Esophagus muscularis mucosa (tissue), 4 donors: ENCODE results near the gene CLDN6. TPM values are rescaled to one million over a fixed set of nuclear protein-coding genes. Genes with fewer than 3 reads are reported as not detected.
A peak's percentile ranks its signal among the peaks of the same experiment; 100 is the strongest.

ENCODE experiments used
- DNase-seq: peaks from one replicate; pipeline ENCODE4 v3.0.0-alpha.2; 2017; ENCODE audit errors: extremely low spot score
- H3K27ac ChIP-seq, 4 donors: fragments of 200-600 bp; sonication (generic); replicated peaks in 1 of 4; 1 replicate in 3 of 4; 2 replicates in 1 of 4; pipeline ENCODE4 v1.5.1; 2016 to 2019; ENCODE audit warnings: mild to moderate bottlenecking in 1 of 4
- H3K27me3 ChIP-seq, 4 donors: fragments of 200-600 bp; sonication (generic); one replicate each; pipeline versions ENCODE4 v1.5.1 to v1.6.0; 2016 to 2019
- H3K36me3 ChIP-seq, 4 donors: fragments of 200-600 bp; sonication (generic); one replicate each; pipeline ENCODE4 v1.5.1; 2016 to 2019
- H3K4me1 ChIP-seq, 4 donors: fragments of 200-600 bp; sonication (generic); one replicate each; pipeline ENCODE4 v1.5.1; 2016 to 2019
- H3K4me3 ChIP-seq, 4 donors: fragments of 200-600 bp; sonication (generic); 1 replicate in 2 of 4; 2 replicates in 2 of 4; pipeline ENCODE4 v1.5.1; 2016 to 2019; ENCODE audit warnings: mild to moderate bottlenecking in 4 of 4, moderate library complexity in 1 of 4
- H3K9me3 ChIP-seq, 4 donors: fragments of 200-600 bp; sonication (generic); 1 replicate in 3 of 4; 2 replicates in 1 of 4; pipeline ENCODE4 v1.5.1; 2016 to 2019
- CTCF ChIP-seq, 3 experiments: fragments of 200-600 bp in 2 of 3; fragments of 450-650 bp in 1 of 3; sonication (generic) in 2 of 3; IDR thresholded peaks; one replicate each; pipeline ENCODE4 v1.5.1; 2017 to 2019; ENCODE audit warnings: antibody characterized with exemption in 3 of 3, mild to moderate bottlenecking in 2 of 3, moderate library complexity in 1 of 3
- EP300 ChIP-seq: sonication (generic); formaldehyde crosslinking; IDR thresholded peaks from one replicate; pipeline ENCODE4 v1.6.1; 2017; ENCODE audit warnings: antibody characterized with exemption
- POLR2A ChIP-seq: fragments of 450-650 bp; IDR thresholded peaks from one replicate; pipeline ENCODE4 v1.6.1; 2017; ENCODE audit warnings: antibody characterized with exemption, moderate library complexity, mild to moderate bottlenecking, low read depth
- POLR2AphosphoS5 ChIP-seq, 2 donors: sonication (generic); formaldehyde crosslinking; IDR thresholded peaks; one replicate each; pipeline ENCODE4 v1.6.1; 2017; ENCODE audit warnings: antibody characterized with exemption in 2 of 2
- WGBS: methylation state at CpG from one replicate; pipeline ENCODE4 v1.1.5; 2018; 5-methylcytosine and 5-hydroxymethylcytosine counted together
- intact Hi-C: fragments of 100-400 bp; cut with DNase I; formaldehyde crosslinking; loops from one replicate; pipeline ENCODE4 v1.15.1; 2023
- small RNA-seq, 3 donors: library from RNA; depleted of rRNA; stranded (forward); fragments of <200 nt; gene quantifications; one replicate each; pipeline ENCODE3, GENCODE V24; 2016
- total RNA-seq, 4 donors: library from RNA; depleted of rRNA; stranded (reverse); fragments of >200 nt; gene quantifications; one replicate each; pipeline versions ENCODE4 v1.1.0 to v1.2.1, GENCODE V29; 2016

CLDN6 gene
- total RNA-seq, 4 donors from 2014 or later, result not detected

GRCh38 chr16:2967211-2967631, 50.8 kb downstream of the CLDN6 start:
- no peak for DNase-seq
- Histone ChIP-seq H3K9me3 (no peaks in the 10 kb centered on the region), H3K27ac (no peak overlapping the region), H3K36me3 (no peaks in the 10 kb centered on the region), H3K4me1 (peaks cover 55 to 78% (median 75%) of the 10 kb centered on the region in 4 donors), H3K4me3 (peak overlapping the region; percentile 22 to 49 (median 30)), H3K27me3 (peaks cover 26 to 67% (median 61%) of the 10 kb centered on the region in 4 donors)
- WGBS, result no CpG with 5 or more reads among the region's 51 CpGs
- TF ChIP-seq POLR2AphosphoS5 (IDR thresholded peaks at IDR 0.05) (no peak), CTCF (IDR thresholded peaks at IDR 0.05) (no peak), EP300 (no peak), POLR2A (no peak)
- intact Hi-C loops, result no loop called here

- H3K4me1 ChIP-seq, result peaks cover 55 to 81% (median 75%) of the 10 kb centered on the region in 4 donors
- no peak for TF ChIP-seq POLR2A
- peak in 1 of 3 experiments; percentile 18 for TF ChIP-seq CTCF (IDR thresholded peaks at IDR 0.05)
- TF ChIP-seq EP300, result no peak
- peaks cover 30 to 71% (median 65%) of the 10 kb centered on the region in 4 donors for H3K27me3 ChIP-seq
- no peaks in the 10 kb centered on the region for H3K36me3 ChIP-seq
- H3K4me3 ChIP-seq, result peak overlapping the region; percentile 22 to 49 (median 30)
- H3K9me3 ChIP-seq, result no peaks in the 10 kb centered on the region
- intact Hi-C loops, result no loop called here
- DNase-seq, result no peak
- WGBS, result 16% methylated on average over 30 of the region's 46 CpGs
- no peak overlapping the region for H3K27ac ChIP-seq
Measured at GRCh38 chr16:2966808-2967191, 51.2 kb downstream of the CLDN6 start.

- intact Hi-C loops, result no loop called here
- Histone ChIP-seq H3K4me1 (peaks cover 55 to 81% (median 75%) of the 10 kb centered on the region in 4 donors), H3K4me3 (peak overlapping the region; percentile 22 to 49 (median 30)), H3K27me3 (peaks cover 34 to 77% (median 69%) of the 10 kb centered on the region in 4 donors), H3K36me3 (no peaks in the 10 kb centered on the region), H3K9me3 (no peaks in the 10 kb centered on the region), H3K27ac (no peak overlapping the region)
- 36% methylated on average over 24 of the region's 39 CpGs for WGBS
- TF ChIP-seq EP300, result no peak
- no peak for TF ChIP-seq POLR2A
- TF ChIP-seq POLR2AphosphoS5 (IDR thresholded peaks at IDR 0.05), result no peak
- TF ChIP-seq CTCF (IDR thresholded peaks at IDR 0.05), result no peak
- DNase-seq, result no peak
Measured at GRCh38 chr16:2966043-2966807, 51.8 kb downstream of the CLDN6 start.

Small RNA genes within 50 kb of the gene (small RNA-seq; reads per million reads assigned to genes)
- 0 reads per million in 3 donors for gene LINC00514

Other genes starting within 250 kb of the CLDN6 start
- gene ELOB, start 240.9 kb downstream of the CLDN6 start, total RNA-seq, result 100 to 1,000 TPM; 199 to 229 (median 213) TPM
- gene PRSS33, start 230.6 kb downstream of the CLDN6 start, total RNA-seq, result not detected
- gene PRSS41, start 219.7 kb downstream of the CLDN6 start, total RNA-seq, result not detected
- gene PRSS21, start 200.9 kb downstream of the CLDN6 start, total RNA-seq, result not detected
- gene ZG16B, start 187.9 kb downstream of the CLDN6 start, total RNA-seq, result not detected
- gene PRSS22, start 160.0 kb downstream of the CLDN6 start, total RNA-seq, result not detected
- gene FLYWCH2, start 135.0 kb downstream of the CLDN6 start, total RNA-seq, result 10 to 100 TPM; 41.9 to 47.2 (median 43.9) TPM
- gene FLYWCH1, start 106.3 kb downstream of the CLDN6 start, total RNA-seq, result 10 to 100 TPM; 33.8 to 61.6 (median 46.8) TPM
- gene KREMEN2, start 53.9 kb downstream of the CLDN6 start, total RNA-seq, result under 1 TPM in 1 of 4 donors, not detected in 3; 0.13 TPM
- 1 to 10 TPM; 2.2 to 7.5 (median 4.7) TPM for gene PAQR4, start 48.8 kb downstream of the CLDN6 start, total RNA-seq
- 1 to 10 TPM in 1 of 4 donors, under 1 TPM in 1, not detected in 2; 0.57 to 2.5 TPM for gene PKMYT1, start 37.7 kb downstream of the CLDN6 start, total RNA-seq
- under 1 TPM in 3 of 4 donors, not detected in 1; 0.17 to 0.42 (median 0.32) TPM for gene CLDN9, start 5.3 kb downstream of the CLDN6 start, total RNA-seq
- gene TNFRSF12A, start 2.2 kb upstream of the CLDN6 start, total RNA-seq, result 100 to 1,000 TPM in 1 of 4 donors, 10 to 100 TPM in 3; 20.9 to 140 (median 57.5) TPM
- 100 to 1,000 TPM in 2 of 4 donors, 10 to 100 TPM in 2; 28.8 to 134 (median 72.2) TPM for gene HCFC1R1, start 5.8 kb upstream of the CLDN6 start, total RNA-seq
- gene THOC6, start 5.9 kb upstream of the CLDN6 start, total RNA-seq, result 10 to 100 TPM; 14.1 to 27.9 (median 23.0) TPM
- under 1 TPM in 2 of 4 donors, not detected in 2; 0.19 to 0.42 TPM for gene BICDL2, start 18.8 kb upstream of the CLDN6 start, total RNA-seq
- 1 to 10 TPM in 1 of 4 donors, under 1 TPM in 3; under 0.01 to 4.5 (median 0.12) TPM for gene MMP25, start 28.4 kb upstream of the CLDN6 start, total RNA-seq
- gene IL32, start 47.5 kb upstream of the CLDN6 start, total RNA-seq, result 10 to 100 TPM; 13.7 to 40.8 (median 31.2) TPM
- not detected for gene ZSCAN10, start 81.1 kb upstream of the CLDN6 start, total RNA-seq
- gene ZNF205, start 94.4 kb upstream of the CLDN6 start, total RNA-seq, result 10 to 100 TPM; 10.6 to 25.0 (median 17.1) TPM
- 10 to 100 TPM in 3 of 4 donors, 1 to 10 TPM in 1; 8.4 to 18.3 (median 13.5) TPM for gene ZNF213, start 116.8 kb upstream of the CLDN6 start, total RNA-seq
- gene OR1F1, start 170.0 kb upstream of the CLDN6 start, total RNA-seq, result not detected
- gene ZNF200, start 217.0 kb upstream of the CLDN6 start, total RNA-seq, result 1 to 10 TPM; 5.8 to 8.2 (median 7.1) TPM
- 1 to 10 TPM; 1.2 to 4.0 (median 1.5) TPM for gene MEFV, start 238.4 kb upstream of the CLDN6 start, total RNA-seq